GM18873 (cell line): Measurements from ENCODE around the gene SYNDIG1.

Source experiments
- ATAC-seq: cut with Tn5 transposase; IDR thresholded peaks from one replicate; pipeline ENCODE4 v1.9.1; 2021; ENCODE audit warnings: mild to moderate bottlenecking, moderate library complexity, moderate number of reproducible peaks; ENCODE audit not compliant: unreplicated experiment, low FRiP score

Gene SYNDIG1

DNA sequence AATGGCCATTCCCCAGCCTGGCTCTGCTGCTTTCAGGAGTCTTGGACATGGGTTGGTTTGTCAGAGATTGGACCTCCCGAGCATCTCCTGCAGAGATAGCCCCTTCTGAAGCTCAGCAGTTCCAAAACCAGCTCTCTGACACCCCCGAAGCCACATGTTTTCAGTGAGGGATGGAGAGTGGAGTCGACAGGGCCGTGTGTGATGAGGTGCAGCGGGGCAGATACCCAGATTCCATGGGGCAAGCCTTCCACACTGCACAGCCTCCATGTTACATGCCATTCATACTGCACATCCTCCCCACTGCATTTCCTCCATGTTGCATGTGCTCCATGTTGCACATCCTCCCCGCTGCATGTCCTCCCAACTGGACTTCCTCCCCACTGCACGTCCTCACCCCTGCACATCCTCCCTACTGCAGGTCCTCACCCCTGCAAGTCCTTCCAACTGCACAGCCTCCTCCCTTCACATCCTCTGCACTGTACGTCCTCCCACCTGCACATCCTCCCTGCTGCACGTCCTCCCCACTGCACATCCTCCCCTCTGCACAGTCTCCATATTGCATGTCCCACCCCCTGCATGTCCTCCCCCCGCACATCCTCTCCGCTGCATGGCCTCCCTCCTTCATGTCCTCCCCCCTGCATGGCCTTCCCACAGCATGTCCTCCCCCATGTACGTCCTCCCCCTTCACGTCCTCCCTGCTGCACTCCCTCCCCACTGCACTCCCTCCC, 112.2 kb downstream of the SYNDIG1 start:
- no peak for ATAC-seq

DNA sequence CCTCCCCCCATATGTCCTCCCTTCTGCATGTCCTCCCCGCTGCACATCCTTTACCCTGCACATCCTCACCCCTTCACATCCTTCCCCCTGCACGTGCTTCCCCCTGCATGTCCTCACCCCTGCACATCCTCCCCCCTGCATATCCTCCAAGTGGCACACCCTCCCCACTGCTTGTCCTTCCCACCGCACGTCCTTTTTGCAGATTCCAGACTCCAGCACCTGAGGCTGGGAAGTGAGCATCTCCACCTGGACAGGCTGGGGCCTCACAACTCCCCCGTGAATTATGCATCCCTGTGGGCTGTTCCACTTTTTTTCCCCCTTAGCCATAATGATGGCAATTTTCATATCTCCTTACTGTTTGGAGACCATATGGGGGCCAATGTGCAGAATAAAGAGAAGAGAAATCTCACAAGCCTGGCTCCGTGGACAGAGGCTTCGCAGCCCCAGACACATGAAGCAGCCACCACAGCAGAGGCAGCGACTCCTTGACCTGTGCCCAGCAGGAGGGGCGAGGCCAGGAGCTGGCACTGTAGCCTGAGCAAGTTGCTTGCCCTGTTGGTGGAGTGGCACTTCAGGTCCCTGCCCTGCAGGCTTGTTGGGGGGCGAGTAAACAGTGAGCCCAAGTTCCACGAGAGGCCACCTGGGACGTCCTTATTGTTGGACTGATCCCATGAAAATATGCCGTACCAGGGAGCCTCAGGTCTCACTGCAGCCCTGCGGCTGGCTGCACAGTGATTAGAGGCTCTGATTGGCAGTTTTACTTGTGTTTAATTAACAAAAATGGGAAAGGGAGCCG, 113.1 kb downstream of the SYNDIG1 start:
- ATAC-seq: no peak

DNA sequence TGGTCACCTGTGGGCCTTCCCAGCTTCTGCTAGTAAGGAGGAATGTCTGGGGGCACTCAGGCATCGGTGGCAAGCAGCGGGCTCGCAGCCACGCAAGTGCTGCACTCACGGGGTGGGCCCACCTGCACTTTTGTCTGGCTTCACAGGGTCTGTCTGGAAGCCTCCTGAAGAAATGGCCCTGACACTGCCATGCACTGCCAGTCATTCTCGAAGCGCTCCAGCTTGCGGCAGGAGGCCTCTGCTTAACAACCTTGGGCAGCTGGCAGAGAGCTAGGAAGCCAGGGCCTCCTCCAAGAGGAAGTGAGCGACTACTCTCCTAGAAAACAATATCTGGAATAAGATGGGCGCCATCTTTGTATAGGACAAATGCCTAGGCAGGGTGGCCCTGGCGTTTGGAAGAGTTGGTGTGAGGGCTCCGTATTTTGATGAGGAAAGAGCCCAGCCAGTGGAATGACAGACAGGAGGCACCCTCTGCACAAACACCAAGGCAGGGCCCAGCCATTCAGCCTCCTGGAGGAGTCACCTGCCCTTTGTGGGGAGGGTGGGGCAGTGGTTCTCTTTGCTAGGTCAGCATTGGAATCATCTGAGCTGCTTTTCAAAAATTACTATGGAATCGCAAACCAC, 113.9 kb downstream of the SYNDIG1 start:
- no peak for ATAC-seq

DNA sequence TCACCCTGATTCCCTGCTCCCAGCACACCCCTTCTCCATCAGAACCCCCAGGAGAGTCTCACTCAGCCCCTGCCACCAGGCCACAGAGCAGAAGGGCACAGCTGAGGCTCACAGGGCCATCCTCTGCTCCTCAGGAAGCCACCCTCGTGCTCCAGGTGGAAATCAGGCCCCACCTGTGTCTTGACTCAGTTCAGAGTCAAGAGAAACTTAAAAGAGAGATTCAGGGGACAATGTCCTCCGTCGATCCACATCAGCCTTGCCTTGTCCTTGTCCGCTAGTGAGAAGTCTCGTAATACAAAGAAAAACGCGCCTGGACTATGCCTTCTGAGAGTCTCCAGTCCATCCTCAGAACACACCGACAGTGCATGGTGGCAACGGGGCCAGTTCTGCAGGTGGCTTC, 114.6 kb downstream of the SYNDIG1 start:
- no peak for ATAC-seq

DNA sequence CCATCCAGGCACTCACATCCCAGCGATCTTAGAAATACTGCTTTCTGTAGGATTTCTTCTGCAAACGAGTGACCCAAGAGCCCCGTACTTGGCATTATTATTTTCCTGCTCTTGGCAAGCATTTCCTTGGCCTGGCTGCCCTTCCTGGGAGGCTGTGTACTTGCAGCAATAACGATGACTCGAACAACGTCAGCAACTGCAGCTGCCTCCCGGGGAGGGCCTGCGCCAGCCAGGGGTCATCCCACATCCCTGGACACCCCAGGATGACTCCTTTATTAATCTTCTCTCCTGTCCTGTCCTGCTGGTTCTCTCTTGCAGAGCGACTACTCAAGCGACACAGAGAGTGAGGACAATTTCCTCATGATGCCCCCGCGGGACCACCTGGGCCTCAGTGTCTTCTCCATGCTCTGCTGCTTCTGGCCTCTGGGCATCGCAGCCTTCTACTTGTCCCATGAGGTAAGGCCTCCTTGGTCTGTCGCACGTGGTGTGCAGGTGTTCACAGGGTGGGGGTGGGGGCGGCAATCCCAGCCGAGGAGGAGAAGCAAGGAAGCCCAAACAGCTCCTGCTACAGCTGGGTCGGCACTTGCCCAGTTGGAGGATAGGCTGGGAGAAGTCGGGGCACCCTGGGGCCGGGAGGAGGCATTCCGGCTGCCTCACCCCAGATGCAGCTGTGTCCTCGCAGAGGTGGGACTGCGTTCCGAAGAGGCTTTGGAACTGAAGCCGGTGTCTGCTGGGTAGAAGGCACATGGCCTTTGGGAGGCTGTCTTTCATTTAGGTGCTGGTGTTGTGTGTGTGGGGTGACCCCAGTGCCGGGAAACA, 115.3 kb downstream of the SYNDIG1 start:
- no peak for ATAC-seq

DNA sequence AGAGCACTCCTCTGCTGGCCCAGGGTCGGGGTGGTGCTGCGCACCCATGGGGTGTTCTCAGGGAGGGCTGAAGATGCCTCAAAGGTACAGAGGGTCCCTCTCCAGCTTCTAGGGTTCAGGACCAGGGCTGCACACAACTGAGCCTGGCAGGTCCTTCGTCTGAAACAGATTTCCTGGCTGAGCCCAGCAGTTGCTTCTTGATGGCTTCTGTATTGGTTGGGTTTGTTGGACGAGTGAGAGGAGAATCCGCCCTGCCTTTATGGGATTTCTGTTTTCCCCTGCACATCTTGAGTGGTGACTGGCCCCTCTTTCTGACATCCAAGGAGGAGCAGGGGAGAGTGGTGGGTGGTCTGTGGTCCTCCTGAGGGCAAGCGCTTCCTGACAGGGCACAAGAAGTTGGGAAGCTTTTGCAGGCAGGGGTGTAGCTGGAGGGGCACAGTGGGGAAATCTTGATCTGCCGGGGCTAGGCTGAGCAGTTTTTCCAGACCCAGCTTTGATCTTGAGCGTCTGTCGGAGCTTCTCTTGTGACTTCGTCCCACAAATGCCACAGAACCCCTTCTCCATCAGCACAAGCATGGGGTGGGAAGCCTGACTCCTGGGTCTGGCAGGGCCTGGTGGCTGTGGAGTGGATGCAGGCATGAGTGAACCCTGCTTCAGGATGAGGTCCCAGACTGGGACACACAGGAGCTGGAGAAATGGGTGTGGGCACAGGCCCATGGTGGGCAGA, 116.5 kb downstream of the SYNDIG1 start:
- no peak for ATAC-seq

DNA sequence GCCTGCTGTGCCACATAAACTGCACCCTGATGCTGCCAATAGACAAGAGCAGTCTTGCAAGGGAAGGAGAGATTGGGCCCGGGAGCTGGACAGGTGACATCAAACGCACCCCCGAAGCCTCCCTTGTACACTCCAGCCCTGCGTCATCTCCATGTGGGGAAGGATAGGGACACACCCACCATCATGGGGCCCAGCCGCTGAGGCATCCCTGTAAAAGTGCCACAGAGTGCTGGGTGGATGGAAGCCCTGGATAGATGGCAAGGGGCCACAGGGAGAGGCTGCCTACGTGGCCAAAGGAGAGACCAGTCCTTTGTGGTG, 117.1 kb downstream of the SYNDIG1 start:
- ATAC-seq: no peak

DNA sequence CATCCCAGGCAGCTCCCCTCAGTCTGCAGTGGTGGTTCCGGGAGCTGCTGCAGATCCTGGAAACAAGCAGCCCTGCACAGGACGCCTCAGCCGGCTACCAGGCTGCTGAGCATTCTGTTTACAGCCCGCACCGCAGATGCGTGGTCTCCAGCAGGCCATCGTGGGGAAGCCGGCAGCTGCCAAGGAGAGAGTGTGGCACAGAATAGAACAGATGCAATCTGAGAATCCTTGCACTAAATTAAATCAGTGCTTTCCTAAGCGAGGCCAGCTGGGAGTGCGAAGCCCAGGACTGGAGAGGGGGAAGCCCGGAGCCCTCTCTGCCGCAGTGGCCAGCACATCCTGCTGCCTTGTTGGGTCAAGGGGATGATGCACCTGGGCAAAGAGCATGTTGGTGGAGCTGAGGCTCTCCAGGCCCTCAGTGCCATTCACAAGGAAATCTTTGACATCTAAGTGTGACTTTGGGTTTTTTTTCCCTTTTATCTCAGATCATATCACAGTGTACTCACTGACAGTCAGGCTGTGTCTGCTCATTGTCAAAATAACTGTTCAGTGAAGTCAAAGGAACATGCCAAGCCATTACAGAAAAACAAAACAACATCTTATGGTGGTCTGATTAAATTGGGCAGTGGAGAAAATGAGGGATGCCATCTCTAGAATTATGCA, 118.1 kb downstream of the SYNDIG1 start:
- ATAC-seq: no peak

DNA sequence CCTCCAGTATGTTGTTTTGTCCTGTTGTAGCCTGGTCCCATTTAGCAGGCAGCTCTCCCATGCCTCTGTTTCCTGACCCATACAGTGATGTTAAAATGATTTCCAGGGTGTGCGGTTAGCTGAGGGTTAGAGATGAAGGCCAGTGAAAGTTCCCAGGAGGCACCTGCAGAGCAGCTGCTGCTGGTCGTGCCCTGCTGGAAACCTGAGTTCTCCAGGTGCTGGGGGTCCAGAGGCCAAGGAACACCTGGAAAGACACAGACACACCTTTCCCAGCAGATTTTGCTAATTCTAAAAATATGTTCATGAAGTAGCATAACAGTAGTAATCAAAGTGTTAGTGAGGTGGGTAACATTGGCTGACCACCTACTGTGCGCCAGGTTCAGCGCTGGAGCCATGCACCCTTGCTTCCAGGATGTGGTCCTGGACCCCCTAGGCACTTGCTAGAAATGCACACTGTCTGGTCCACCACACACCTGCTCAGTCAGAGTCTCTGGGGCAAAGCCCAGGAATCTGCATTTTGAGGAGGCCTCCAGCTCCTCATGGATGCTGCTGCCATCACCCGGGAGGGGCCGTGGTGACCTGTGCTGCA, 118.7 kb downstream of the SYNDIG1 start:
- ATAC-seq: no peak

DNA sequence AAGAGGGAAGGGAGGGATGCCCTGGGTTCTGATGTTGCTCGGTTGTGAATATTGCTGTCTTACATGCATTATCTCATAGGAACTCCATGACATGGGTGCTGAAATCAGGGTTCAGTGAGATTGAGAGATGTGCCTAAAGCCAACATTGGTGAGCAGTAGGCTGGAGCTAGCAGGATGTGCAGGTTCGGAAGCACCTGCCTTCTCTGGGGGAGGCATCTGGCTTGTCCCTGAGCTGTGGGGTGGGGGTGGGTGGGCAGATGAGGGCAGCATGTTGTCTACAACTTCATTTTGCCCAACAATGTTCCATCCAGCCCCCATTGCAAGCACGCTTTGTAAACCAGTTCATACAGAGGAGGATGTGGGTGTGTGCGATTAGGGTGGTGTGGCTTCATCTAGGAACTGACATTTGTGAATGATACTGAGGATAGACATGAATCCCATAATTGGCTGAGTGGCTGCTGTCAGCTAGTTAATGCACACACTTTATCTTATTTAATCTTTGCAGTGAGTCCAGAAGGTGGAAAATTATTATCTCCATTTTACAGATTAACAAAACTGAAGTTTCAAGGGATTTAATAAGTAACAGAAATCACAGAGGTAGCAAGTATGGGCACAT, 119.4 kb downstream of the SYNDIG1 start:
- ATAC-seq: no peak

DNA sequence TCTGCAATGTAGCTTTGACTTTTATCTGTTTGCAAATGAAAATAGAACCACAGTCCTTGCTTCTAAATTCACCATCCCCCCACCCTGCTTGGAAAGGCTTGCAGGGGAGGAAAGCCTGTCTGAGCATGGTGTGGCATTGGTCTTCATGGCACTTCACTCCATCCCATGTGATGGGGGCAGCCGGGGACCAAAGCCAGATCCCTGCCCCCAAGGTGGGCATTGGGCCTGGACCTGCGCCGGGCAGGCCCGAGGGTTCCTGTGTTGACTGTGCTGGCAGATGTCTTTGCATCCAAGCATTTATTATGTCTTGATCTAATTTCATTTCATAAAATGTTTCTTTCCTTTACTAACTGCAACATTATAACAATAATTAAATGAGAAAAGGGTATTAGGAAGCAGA, 120.0 kb downstream of the SYNDIG1 start:
- no peak for ATAC-seq

DNA sequence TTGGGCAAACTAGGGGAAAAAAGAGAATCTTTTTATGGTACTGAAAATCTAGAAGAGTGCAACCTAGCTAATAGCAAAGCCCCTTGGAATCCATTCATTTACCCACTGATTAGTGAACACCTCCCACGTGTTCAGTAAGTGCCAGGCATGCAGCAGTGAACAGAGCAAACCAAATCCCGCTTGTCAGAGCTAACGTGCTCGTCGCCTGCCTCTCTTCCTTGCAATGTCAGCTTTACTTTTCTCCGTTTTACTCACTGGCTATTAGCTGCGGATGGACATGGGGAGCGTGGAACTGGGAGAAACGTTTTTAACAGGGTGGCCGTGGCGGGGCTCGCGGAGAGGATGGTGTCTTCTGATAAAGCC, 120.4 kb downstream of the SYNDIG1 start:
- no peak for ATAC-seq

DNA sequence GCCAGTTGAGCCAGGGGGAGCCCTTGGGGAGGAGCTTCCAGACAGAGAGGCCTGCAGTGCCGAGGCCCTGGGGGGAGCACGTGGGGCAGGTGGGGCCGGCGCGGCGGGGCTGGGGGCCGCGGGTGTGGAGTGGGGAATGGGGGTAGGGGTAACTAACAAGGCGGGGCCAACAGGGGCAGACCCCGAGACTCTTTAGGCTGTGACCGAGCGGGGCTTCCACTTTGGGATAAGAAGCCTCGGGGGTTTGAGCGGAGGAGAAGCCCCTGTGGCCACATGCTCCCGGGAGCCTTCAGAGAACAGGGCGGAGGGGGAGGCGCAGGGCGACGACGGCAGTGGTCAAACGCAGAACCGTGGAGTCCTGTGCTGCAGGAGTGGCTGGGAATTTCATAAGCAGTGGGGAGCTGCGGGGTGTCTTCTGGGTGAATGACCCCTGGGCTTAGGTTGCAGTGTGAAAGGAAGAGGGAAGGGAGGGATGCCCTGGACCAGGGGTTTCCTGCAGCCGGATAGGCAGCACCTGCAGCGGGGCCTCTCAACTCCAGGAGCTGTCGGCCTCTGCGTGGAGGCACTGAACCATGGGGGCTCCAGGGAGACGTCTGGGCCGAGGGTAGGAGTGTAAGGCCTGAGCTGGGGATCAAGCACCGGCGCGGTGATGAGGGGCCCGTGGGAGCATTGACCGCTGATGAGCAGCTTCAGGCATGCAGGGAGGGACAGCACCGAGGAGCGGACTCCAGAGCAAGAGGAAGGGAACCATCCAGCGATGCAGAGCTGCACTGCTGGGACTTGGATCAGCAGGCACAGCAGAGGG, 121.0 kb downstream of the SYNDIG1 start:
- no peak for ATAC-seq

DNA sequence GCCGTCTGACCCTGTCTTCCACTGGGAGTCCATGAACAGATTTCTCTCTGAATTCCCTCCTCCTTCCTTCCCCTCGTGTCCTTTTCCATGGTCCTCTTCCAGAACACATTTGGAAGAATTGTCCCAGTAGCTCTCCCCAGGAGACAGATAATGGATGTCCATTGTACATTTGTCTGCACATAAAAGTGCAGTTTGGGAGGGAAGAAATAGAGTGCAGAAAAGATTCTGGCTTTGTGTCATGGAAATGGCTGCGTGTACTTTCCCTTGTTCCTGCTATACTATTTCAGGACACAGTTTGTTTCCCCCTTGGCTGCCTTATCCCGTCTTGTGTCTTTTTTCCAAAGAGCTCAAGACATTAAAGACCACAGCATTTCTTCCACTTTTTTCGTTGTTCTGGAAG, 127.6 kb downstream of the SYNDIG1 start:
- ATAC-seq: no peak

DNA sequence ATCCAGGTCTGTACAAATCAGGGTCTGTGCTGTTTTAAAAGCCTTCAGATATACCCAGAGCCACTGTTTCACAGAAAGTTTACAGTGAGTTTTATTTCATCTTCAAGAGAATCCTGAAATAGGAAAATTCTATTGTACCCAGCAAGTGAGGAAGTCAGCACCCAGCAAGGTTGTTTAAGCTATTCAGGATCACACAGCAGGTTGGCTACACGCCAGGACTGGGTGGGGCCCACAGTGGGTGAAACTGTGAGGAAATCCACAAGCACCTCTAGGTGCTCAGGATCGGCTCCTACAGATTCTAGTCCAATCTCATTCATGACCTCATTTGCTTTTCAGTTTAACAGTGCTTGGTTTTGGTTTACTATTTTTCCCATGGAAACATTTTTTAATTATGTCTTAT, 128.9 kb downstream of the SYNDIG1 start:
- no peak for ATAC-seq

DNA sequence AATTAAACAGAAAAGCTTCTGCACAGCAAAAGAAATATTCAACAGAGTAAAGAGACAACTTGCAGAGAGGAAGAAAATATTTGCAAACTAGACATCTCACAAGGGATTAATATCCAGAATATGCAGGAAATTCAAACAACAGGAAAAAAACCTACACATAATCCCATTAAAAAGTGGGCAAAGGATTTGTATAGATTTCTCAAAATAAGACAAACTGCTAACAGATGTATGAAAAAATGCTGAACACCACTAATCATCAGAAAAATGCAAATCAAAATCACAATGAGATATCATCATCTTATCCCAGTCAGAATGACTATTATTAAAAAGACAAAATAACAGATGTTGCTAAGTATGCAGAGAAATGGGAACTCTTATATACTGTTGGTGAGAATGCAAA, 129.6 kb downstream of the SYNDIG1 start:
- ATAC-seq: no peak

DNA sequence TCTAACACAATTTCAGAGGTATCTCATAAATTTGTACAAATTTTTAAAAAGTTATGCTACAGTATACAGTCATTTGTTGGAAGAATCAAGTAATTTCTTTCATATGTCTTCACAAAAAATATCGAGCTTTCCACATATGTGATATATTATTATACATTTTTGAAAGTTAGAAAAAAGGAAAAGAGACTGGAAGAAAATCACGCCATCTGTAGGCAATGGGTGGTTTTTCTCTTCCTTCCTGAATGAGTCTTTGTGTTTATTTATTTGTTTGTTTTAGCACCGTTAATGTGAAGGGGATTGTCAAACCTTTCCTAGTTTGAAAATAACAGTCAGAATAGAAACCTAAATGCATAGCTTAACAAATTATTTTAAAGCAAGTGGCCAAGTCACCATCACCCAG, 130.6 kb downstream of the SYNDIG1 start:
- ATAC-seq: no peak

DNA sequence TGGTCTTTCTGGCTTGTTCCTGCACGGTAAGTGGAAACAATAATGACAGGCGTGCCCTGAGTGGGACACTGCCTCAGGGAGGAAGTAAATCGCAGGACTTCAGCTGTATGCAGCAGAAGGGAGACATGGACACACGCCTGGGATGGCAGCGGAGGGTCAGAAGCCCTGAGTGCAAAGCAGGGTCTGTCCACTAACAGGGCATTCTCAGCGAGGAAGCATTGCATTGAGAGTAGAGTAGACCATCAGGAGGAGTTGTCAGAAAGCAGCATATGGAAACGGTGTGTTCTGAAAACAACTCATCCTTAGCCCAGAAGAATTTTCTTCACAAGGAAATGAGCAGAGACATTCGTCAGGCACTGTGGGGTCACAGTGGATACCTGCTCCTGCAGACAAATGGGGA, 134.0 kb downstream of the SYNDIG1 start:
- ATAC-seq: no peak
